Measurements from ENCODE around the gene CLEC4G. TPM values are rescaled to one million over a fixed set of nuclear protein-coding genes. Genes with fewer than 3 reads are reported as not detected.

Gene CLEC4G
- polyA plus RNA-seq, 1 donor from 2014 or later, result not detected

DNA sequence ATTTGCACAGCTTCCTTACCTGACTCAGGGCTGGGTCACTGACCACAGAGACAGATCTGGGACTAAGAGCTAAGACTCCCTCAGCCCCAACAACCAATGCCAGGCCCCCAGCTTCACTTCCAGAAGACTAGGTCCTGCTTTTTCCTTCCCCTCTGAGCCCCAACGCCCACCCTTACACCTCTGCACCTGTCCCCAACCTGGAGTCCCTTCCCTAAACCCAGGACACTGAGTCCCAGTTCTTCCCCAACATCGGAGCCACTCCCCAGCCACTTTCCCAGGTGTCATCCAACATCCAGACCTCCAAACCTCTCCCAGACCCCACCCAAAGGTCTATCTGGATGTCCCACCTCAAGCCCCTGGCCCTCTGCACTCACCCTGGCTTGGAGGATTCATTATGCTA lies 32.9 kb downstream of the CLEC4G start:
- Histone ChIP-seq H3K4me2 (ENCODE audit: low read length) (no peak overlapping the region), H4K20me1 (ENCODE audit: insufficient read depth) (no peaks in the 10 kb centered on the region), H3K79me2 (replicated peaks; ENCODE audit: insufficient read depth, low read length) (no peaks in the 10 kb centered on the region), H3K9ac (ENCODE audit: low read length) (no peak overlapping the region), H3K9me3 (ENCODE audit: low read length) (no peaks in the 10 kb centered on the region), H3K9me2 (ENCODE audit: insufficient read depth, low read length) (no peaks in the 10 kb centered on the region), H3K27ac (ENCODE audit: low read length) (no peak overlapping the region), H3K27me3 (ENCODE audit: insufficient read depth, low read depth, low read length) (no peaks in the 10 kb centered on the region), H3F3A (ENCODE audit: insufficient read depth, low read length, poor library complexity, severe bottlenecking) (no peaks in the 10 kb centered on the region), H3K4me3 (ENCODE audit: low read length) (no peak overlapping the region), H3K36me3 (ENCODE audit: insufficient read depth, low read length) (no peaks in the 10 kb centered on the region), H2AFZ (ENCODE audit: low read depth, low read length) (no peak overlapping the region)
- TF ChIP-seq RAD21 (conservative IDR thresholded peaks at IDR 0.05) (no peak), POLR2AphosphoS5 (IDR thresholded peaks at IDR 0.05) (no peak), EP300 (conservative IDR thresholded peaks at IDR 0.05; ENCODE audit: poor library complexity, severe bottlenecking) (no peak), MXI1 (conservative IDR thresholded peaks at IDR 0.05; ENCODE audit: poor library complexity, severe bottlenecking) (no peak), SMC3 (conservative IDR thresholded peaks at IDR 0.05; ENCODE audit: poor library complexity) (no peak), EZH2 (IDR thresholded peaks at IDR 0.05; ENCODE audit: borderline replicate concordance, insufficient read depth, low read length, poor library complexity, severe bottlenecking) (no peak), TAF1 (IDR thresholded peaks at IDR 0.05; ENCODE audit: low read depth) (no peak)
- TF ChIP-seq, protein P1, sequence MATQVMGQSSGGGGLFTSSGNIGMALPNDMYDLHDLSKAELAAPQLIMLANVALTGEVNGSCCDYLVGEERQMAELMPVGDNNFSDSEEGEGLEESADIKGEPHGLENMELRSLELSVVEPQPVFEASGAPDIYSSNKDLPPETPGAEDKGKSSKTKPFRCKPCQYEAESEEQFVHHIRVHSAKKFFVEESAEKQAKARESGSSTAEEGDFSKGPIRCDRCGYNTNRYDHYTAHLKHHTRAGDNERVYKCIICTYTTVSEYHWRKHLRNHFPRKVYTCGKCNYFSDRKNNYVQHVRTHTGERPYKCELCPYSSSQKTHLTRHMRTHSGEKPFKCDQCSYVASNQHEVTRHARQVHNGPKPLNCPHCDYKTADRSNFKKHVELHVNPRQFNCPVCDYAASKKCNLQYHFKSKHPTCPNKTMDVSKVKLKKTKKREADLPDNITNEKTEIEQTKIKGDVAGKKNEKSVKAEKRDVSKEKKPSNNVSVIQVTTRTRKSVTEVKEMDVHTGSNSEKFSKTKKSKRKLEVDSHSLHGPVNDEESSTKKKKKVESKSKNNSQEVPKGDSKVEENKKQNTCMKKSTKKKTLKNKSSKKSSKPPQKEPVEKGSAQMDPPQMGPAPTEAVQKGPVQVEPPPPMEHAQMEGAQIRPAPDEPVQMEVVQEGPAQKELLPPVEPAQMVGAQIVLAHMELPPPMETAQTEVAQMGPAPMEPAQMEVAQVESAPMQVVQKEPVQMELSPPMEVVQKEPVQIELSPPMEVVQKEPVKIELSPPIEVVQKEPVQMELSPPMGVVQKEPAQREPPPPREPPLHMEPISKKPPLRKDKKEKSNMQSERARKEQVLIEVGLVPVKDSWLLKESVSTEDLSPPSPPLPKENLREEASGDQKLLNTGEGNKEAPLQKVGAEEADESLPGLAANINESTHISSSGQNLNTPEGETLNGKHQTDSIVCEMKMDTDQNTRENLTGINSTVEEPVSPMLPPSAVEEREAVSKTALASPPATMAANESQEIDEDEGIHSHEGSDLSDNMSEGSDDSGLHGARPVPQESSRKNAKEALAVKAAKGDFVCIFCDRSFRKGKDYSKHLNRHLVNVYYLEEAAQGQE (IDR thresholded peaks at IDR 0.05; ENCODE audit: borderline replicate concordance), result no peak
- TF ChIP-seq, protein P2, sequence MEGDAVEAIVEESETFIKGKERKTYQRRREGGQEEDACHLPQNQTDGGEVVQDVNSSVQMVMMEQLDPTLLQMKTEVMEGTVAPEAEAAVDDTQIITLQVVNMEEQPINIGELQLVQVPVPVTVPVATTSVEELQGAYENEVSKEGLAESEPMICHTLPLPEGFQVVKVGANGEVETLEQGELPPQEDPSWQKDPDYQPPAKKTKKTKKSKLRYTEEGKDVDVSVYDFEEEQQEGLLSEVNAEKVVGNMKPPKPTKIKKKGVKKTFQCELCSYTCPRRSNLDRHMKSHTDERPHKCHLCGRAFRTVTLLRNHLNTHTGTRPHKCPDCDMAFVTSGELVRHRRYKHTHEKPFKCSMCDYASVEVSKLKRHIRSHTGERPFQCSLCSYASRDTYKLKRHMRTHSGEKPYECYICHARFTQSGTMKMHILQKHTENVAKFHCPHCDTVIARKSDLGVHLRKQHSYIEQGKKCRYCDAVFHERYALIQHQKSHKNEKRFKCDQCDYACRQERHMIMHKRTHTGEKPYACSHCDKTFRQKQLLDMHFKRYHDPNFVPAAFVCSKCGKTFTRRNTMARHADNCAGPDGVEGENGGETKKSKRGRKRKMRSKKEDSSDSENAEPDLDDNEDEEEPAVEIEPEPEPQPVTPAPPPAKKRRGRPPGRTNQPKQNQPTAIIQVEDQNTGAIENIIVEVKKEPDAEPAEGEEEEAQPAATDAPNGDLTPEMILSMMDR (IDR thresholded peaks at IDR 0.05; ENCODE audit: poor library complexity, severe bottlenecking), result no peak

DNA sequence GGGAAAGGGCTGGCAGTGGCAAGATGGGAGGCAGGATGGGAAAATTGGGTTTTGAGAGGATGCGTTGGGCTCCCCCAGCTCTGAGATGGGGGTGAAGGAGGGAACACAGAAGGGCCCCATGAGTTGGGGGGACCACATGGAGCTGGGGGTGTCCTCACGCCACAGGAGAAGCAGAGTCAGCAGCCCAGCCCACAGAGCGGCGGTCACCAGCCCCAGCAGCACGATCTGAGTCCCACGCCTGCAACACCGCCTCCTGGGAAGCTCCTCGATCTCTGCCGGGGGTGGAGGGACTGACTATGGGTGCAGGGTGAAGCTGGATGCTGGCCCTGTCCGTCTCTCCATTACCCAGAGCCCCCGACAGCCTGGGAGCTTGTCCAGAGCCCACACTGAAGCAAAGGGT lies 33.3 kb downstream of the CLEC4G start:
- TF ChIP-seq EZH2 (IDR thresholded peaks at IDR 0.05; ENCODE audit: borderline replicate concordance, insufficient read depth, low read length, poor library complexity, severe bottlenecking) (no peak), RAD21 (conservative IDR thresholded peaks at IDR 0.05) (no peak), MXI1 (conservative IDR thresholded peaks at IDR 0.05; ENCODE audit: poor library complexity, severe bottlenecking) (no peak), EP300 (conservative IDR thresholded peaks at IDR 0.05; ENCODE audit: poor library complexity, severe bottlenecking) (no peak), SMC3 (conservative IDR thresholded peaks at IDR 0.05; ENCODE audit: poor library complexity) (no peak), POLR2AphosphoS5 (IDR thresholded peaks at IDR 0.05) (no peak), TAF1 (IDR thresholded peaks at IDR 0.05; ENCODE audit: low read depth) (no peak)
- TF ChIP-seq, protein P1 (IDR thresholded peaks at IDR 0.05; ENCODE audit: borderline replicate concordance), result no peak
- TF ChIP-seq, protein P2 (IDR thresholded peaks at IDR 0.05; ENCODE audit: poor library complexity, severe bottlenecking), result no peak
- H3K79me2 ChIP-seq (replicated peaks; ENCODE audit: insufficient read depth, low read length), result no peaks in the 10 kb centered on the region
- H3K9me2 ChIP-seq (ENCODE audit: insufficient read depth, low read length), result no peaks in the 10 kb centered on the region
- no peak overlapping the region for H2AFZ ChIP-seq (ENCODE audit: low read depth, low read length)
- no peaks in the 10 kb centered on the region for H3K36me3 ChIP-seq (ENCODE audit: insufficient read depth, low read length)
- H3K9me3 ChIP-seq (ENCODE audit: low read length), result no peaks in the 10 kb centered on the region
- no peaks in the 10 kb centered on the region for H3F3A ChIP-seq (ENCODE audit: insufficient read depth, low read length, poor library complexity, severe bottlenecking)
- no peak overlapping the region for H3K27ac ChIP-seq (ENCODE audit: low read length)
- H3K4me3 ChIP-seq (ENCODE audit: low read length), result no peak overlapping the region
- H3K27me3 ChIP-seq (ENCODE audit: insufficient read depth, low read depth, low read length), result no peaks in the 10 kb centered on the region
- no peak overlapping the region for H3K4me2 ChIP-seq (ENCODE audit: low read length)
- no peak overlapping the region for H3K9ac ChIP-seq (ENCODE audit: low read length)
- H4K20me1 ChIP-seq (ENCODE audit: insufficient read depth), result no peaks in the 10 kb centered on the region

Measured in neural cell (in vitro differentiated cells).